ENCODE results near the gene CD93. TPM values are rescaled to one million over a fixed set of nuclear protein-coding genes. Genes with fewer than 3 reads are reported as not detected.
A peak's percentile ranks its signal among the peaks of the same experiment; 100 is the strongest.

CD93 gene
- total RNA-seq, 1 donor from 2014 or later = 41.0 TPM

DNA sequence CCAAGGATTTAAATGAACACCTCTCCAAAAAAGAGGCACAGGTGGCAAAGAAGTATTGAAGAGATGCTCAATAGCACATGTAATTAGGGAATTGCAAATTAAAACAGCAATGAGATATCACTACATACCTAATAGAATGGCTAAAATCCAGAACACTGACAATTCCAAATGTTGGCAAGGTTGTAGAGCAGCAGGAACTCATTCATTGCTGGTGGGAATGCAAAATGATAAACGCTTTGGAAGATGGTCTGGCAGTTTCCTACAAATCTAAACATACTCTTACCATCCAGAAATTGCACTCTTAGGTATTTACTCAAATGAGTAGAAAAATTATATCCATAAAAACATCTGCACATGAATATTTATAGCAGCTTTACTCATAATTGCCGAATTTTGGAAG, 17.0 kb downstream of the CD93 start:
- DNase-seq = no peak
- intact Hi-C loops (cut with micrococcal nuclease) = no loop called here
- ATAC-seq = no peak

- intact Hi-C loops (cut with micrococcal nuclease) = no loop called here
- ATAC-seq (no peak), DNase-seq (no peak)
Measured at GRCh38 chr20:23068283-23068682, 17.8 kb downstream of the CD93 start.

DNA sequence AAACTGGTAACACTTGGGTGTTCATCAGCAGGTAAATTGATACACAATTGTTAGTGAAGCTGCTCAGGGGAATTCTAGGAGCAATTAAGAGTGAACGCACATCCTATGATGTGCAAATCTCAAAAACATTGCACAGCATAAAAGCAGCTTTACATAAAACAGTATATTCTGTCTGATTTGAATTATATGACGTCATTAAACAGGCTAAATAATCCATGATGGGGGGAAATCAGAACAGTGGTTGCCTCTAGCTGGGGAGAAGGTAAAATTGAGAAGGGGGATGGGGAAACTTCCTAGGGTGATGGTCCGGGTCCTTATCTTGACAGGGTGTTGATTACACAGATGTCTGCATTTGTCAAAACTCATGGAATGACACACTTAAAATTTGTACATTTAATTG, 19.4 kb downstream of the CD93 start:
- no peak for ATAC-seq
- intact Hi-C loops (cut with micrococcal nuclease) = no loop called here

GRCh38 chr20:23065266-23066201, 20.6 kb downstream of the CD93 start:
- intact Hi-C loops (cut with micrococcal nuclease) = no loop called here
- ATAC-seq = no peak
- DNase-seq = no peak

More for the DNA sequence above, 19.4 kb downstream of the CD93 start:
- DNase-seq = no peak

GRCh38 chr20:23063581-23063980, 22.5 kb downstream of the CD93 start:
- ATAC-seq = no peak
- no peak for DNase-seq
- intact Hi-C loops (cut with micrococcal nuclease) = no loop called here

DNA sequence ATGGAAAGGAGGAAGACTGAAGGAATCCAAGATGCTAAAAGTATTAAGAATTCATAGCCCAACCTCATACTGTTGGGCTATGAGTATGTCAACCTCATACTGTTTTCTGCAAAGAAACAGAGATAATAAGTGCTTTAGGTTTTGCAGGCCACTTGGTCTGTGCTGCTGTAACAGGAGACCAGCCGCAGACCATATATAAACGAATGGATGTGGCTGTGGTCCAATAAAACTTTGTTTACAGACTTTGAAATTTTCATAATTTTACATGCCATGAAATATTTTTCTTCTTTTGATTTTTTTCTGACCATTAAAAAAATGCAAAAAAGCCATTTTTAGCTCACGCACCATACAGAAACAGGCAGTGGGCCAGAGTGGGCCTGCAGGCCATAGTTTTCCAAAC, 23.0 kb downstream of the CD93 start:
- intact Hi-C loops (cut with micrococcal nuclease) = no loop called here
- DNase-seq = no peak
- no peak for ATAC-seq

- intact Hi-C loops (cut with micrococcal nuclease) = no loop called here
- no peak for DNase-seq
- no peak for ATAC-seq
Measured at GRCh38 chr20:23062632-23063031, 23.5 kb downstream of the CD93 start.

- ATAC-seq (peak; percentile 89), DNase-seq (peak; percentile 47)
- intact Hi-C loops (cut with micrococcal nuclease) = no loop called here
Measured at GRCh38 chr20:23061734-23062561, 24.2 kb downstream of the CD93 start.

DNA sequence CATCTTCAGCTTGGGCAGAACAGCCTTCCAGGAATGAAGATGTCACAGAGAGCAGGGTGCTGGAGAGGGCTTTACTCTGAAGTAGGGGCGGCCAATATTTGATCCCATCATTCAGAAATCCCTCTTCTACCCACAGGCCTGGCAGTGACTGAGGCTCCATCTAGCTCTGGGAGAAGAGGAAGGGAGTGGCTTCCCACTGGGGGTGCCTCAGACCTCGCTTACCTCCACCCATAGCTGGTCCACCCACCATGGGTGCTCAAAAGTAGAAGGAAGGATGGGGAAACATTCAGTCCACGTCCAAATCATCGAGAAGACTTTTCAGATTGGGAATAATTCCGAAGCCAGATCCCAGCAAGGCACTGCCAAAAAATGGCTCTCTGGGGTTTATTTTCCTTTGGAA, 24.9 kb downstream of the CD93 start:
- intact Hi-C loops (cut with micrococcal nuclease) = no loop called here
- ATAC-seq (peak; percentile 38), DNase-seq (no peak)

DNA sequence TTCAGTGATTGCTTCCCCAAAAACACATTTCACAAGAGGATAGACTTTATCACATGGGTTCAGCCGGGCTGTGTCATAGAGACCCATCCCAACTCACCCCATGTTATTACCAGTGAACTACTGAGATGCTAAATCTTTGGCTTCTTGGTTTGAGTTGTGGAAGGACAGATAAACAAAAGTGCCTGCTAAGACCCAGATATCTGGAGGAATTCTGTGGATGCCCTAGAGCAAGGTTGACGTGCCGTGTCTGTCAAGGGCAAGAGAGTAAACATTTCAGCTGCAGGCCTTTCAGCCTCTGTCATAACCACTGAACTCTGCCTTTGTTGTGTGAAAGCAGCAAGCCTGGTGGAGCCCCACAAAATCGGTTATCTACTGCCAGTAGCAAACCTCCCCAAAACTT, 25.5 kb downstream of the CD93 start:
- DNase-seq (no peak), ATAC-seq (no peak)
- intact Hi-C loops (cut with micrococcal nuclease) = no loop called here

DNA sequence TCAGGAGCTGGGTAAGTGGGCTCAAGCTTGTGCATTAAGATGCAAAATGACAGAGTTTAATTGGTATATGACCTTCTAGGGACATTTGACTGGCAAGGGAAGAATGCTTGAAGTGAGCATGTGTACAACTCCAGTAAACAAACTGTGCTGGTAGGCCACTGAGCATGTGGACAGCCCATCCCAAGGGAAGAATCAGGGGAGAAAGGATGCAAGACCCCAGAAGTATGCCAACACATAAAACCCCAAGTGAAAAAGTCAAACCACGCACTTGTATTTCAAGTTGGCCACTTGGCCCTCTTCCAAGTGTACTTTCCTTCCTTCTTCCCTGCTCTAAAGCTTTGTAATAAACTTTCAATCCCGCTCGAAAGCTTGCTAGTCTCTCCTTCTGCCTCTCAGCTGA, 26.3 kb downstream of the CD93 start:
- DNase-seq (no peak), ATAC-seq (no peak)
- intact Hi-C loops (cut with micrococcal nuclease) = loop anchor here (10.0 kb wide), 1 partner anchor 345 kb away; no protein-coding TSS in a partner anchor

GRCh38 chr20:23059001-23059400, 27.1 kb downstream of the CD93 start:
- ATAC-seq (no peak), DNase-seq (no peak)
- intact Hi-C loops (cut with micrococcal nuclease) = loop anchor here (10.0 kb wide), 1 partner anchor 344 kb away; no protein-coding TSS in a partner anchor

- DNase-seq = no peak
- no peak for ATAC-seq
- intact Hi-C loops (cut with micrococcal nuclease) = loop anchor here (10.0 kb wide), 1 partner anchor 343 kb away; no protein-coding TSS in a partner anchor
Measured at GRCh38 chr20:23058240-23058639, 27.9 kb downstream of the CD93 start.

DNA sequence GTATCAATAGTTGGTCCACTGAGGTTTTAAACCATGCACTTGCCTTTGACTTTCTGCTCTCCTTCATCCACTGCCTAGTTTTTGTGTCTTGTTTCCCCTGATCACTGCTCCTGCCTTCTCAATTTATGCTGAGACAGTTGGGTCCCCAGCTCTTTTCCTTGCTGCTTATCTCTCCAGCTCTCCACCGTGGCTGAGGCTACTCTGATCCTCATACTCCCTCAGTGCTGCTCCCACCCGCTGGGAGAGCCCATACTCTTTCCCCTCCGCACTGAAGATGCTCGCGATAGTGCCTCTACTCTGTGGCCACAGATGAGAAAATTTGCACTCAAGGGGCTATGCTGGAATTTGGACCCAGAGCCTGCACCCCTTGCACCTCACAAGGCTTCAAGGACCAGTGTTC, 33.2 kb downstream of the CD93 start:
- no peak for ATAC-seq
- intact Hi-C loops (cut with micrococcal nuclease) = loop anchor here (5.0 to 10.0 kb wide), 2 partner anchors 184 to 338 kb away; no protein-coding TSS in a partner anchor
- no peak for DNase-seq

- ATAC-seq = peak; percentile 60
- DNase-seq = peak; percentile 91
- intact Hi-C loops (cut with micrococcal nuclease) = loop anchor here (5.0 to 10.0 kb wide), 2 partner anchors 186 to 336 kb away; no protein-coding TSS in a partner anchor
Measured at GRCh38 chr20:23050847-23051627, 35.1 kb downstream of the CD93 start.

- ATAC-seq = peak; percentile 52
- intact Hi-C loops (cut with micrococcal nuclease) = loop anchor here (5.0 to 10.0 kb wide), 2 partner anchors 187 to 335 kb away; no protein-coding TSS in a partner anchor
- peak; percentile 70 for DNase-seq
Measured at GRCh38 chr20:23050076-23050838, 35.9 kb downstream of the CD93 start.

DNA sequence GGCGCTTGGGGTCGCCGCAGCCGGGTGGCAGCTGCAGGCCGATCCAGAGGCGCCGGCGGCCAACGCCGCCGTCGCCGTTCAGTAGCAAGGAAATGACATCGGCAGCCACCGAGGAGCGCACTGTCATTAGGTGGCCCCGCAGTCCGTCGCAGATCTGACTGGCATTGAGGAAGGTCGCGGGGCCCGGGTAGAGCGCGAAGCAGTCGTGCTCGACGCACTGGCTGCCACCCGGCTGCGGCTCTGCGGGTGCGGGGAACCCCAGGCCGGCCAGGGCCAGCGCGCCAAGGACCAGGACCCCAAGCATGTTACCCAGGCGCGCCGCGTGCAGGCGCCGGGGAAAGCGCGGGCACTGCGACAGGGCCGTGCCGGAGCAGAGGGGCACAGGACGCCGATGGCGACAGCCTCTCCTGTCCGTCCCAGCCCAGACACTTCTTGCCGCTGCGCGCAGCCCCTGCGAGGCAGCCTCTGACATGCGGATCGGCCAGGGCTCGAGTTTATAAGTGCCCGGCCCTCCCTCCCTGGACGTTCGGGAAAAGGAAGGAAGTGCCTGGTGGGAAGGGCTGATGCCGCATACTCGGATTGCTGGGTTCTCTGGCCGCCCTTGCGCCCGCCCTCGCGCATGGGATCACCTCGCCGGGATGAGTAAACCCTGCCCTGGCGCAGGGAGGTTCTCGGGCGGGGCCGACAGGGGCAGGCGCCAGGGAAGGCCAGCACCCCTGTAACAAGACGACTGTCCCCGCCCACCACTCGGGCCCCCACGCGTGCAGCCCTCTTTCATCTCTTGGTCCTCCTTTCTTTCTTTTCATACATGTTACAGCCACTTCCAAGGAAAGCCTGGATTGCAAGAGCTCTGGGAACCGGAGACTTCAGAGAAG, 36.7 kb downstream of the CD93 start, which contains the start of gene THBD:
Gene THBD, minus strand, starts transcription at position 472 of the 875 bp plus-strand sequence. Its CDS starts 168 bp downstream, at position 304.
- intact Hi-C loops (cut with micrococcal nuclease) = loop anchor here (5.0 to 10.0 kb wide), 2 partner anchors 188 to 335 kb away; no protein-coding TSS in a partner anchor
- peak; percentile 72 for ATAC-seq

More for the DNA sequence above, 36.7 kb downstream of the CD93 start, which contains the start of gene THBD:
- peak; percentile 88 for DNase-seq
